Mesenchymal stem cell (in vitro differentiated cells and primary cell): Measurements from ENCODE around the gene MOCOS.
"Not testable (repeated sequence)": the region's sequence is repeated elsewhere in the genome, so short reads cannot be mapped to it uniquely, and the experiment has no call there.

Source experiments
- DNase-seq: peaks from one replicate; pipeline ENCODE4 v3.0.0-alpha.2; 2013
- H2AFZ ChIP-seq: one replicate; pipeline ENCODE4 v1.6.1; 2013; ENCODE audit warnings: low read depth, mild to moderate bottlenecking, control low read depth, inconsistent platforms, low read length, moderate library complexity
- H2AK5ac ChIP-seq: 2 replicates; pipeline ENCODE4 v1.6.1; 2013; ENCODE audit warnings: low read length, moderate library complexity, mild to moderate bottlenecking, inconsistent platforms; ENCODE audit not compliant: severe bottlenecking
- H2BK120ac ChIP-seq: one replicate; pipeline ENCODE4 v1.6.1; 2013; ENCODE audit warnings: low read depth, mild to moderate bottlenecking, inconsistent platforms, low read length, moderate library complexity
- H2BK12ac ChIP-seq, 2 experiments: one replicate each; pipeline ENCODE4 v1.6.1; 2013; ENCODE audit warnings: inconsistent platforms in 2 of 2, low read length in 2 of 2, mild to moderate bottlenecking in 2 of 2, moderate library complexity in 2 of 2, control low read depth in 1 of 2
- H2BK15ac ChIP-seq: one replicate; pipeline ENCODE4 v1.6.1; 2013; ENCODE audit warnings: mild to moderate bottlenecking, low read depth, inconsistent platforms; ENCODE audit not compliant: poor library complexity, severe bottlenecking
- H2BK5ac ChIP-seq: 2 replicates; pipeline ENCODE4 v1.6.1; 2013; ENCODE audit warnings: low read depth, mild to moderate bottlenecking, low read length, control low read depth, inconsistent platforms; ENCODE audit not compliant: poor library complexity, severe bottlenecking
- H3K14ac ChIP-seq, 2 experiments: one replicate each; pipeline ENCODE4 v1.6.1; 2013; ENCODE audit warnings: inconsistent platforms in 2 of 2, low read length in 2 of 2, control low read depth in 1 of 2, mild to moderate bottlenecking in 1 of 2, moderate library complexity in 1 of 2
- H3K18ac ChIP-seq, 2 experiments: one replicate each; pipeline ENCODE4 v1.6.1; 2013; ENCODE audit warnings: inconsistent platforms in 2 of 2, low read length in 2 of 2, control low read depth in 1 of 2, low read depth in 1 of 2, mild to moderate bottlenecking in 1 of 2
- H3K23ac ChIP-seq, 2 experiments: one replicate each; pipeline ENCODE4 v1.6.1; 2013; ENCODE audit warnings: inconsistent platforms in 2 of 2, low read length in 2 of 2, mild to moderate bottlenecking in 2 of 2, moderate library complexity in 2 of 2, control low read depth in 1 of 2
- H3K27ac ChIP-seq: 2 replicates; pipeline ENCODE4 v1.5.1; 2013; ENCODE audit warnings: mild to moderate bottlenecking, moderate library complexity, low read length, control low read depth, inconsistent platforms; ENCODE audit not compliant: poor library complexity, severe bottlenecking
- H3K27me3 ChIP-seq, 2 experiments: 2 replicates each; pipeline versions ENCODE4 v1.6.1 to v1.7.0; 2013; ENCODE audit warnings: low read length in 2 of 2, mild to moderate bottlenecking in 2 of 2, moderate library complexity in 2 of 2, control low read depth in 1 of 2, inconsistent platforms in 1 of 2; ENCODE audit not compliant: control insufficient read depth in 1 of 2, insufficient read depth in 1 of 2
- H3K36me3 ChIP-seq, 2 experiments: 2 replicates each; pipeline versions ENCODE4 v1.6.1 to v1.7.0; 2013; ENCODE audit warnings: low read length in 2 of 2, control low read depth in 1 of 2, inconsistent platforms in 1 of 2, low read depth in 1 of 2, mild to moderate bottlenecking in 1 of 2; ENCODE audit not compliant: insufficient read depth in 2 of 2, control insufficient read depth in 1 of 2
- H3K4ac ChIP-seq, 2 experiments: one replicate each; pipeline ENCODE4 v1.6.1; 2013; ENCODE audit warnings: inconsistent platforms in 2 of 2, low read length in 2 of 2, mild to moderate bottlenecking in 2 of 2, moderate library complexity in 2 of 2, control low read depth in 1 of 2, low read depth in 1 of 2
- H3K4me1 ChIP-seq: 2 replicates; pipeline ENCODE4 v1.6.1; 2013; ENCODE audit warnings: low read depth, low read length, control low read depth; ENCODE audit not compliant: control insufficient read depth, insufficient read depth
- H3K4me2 ChIP-seq: 2 replicates; pipeline ENCODE4 v1.6.1; 2013; ENCODE audit warnings: low read length, mild to moderate bottlenecking, inconsistent platforms; ENCODE audit not compliant: poor library complexity, severe bottlenecking
- H3K4me3 ChIP-seq, 2 experiments: 2 replicates each; pipeline versions ENCODE4 v1.5.1 to v1.7.0; 2013; ENCODE audit warnings: low read length in 2 of 2, mild to moderate bottlenecking in 2 of 2, control low read depth in 1 of 2, low read depth in 1 of 2; ENCODE audit not compliant: insufficient read depth in 1 of 2
- H3K79me1 ChIP-seq: replicated peaks from 2 replicates; pipeline ENCODE4 v1.6.1; 2013; ENCODE audit warnings: mild to moderate bottlenecking, control low read depth, low read length, inconsistent platforms; ENCODE audit not compliant: poor library complexity, severe bottlenecking
- H3K9ac ChIP-seq: 2 replicates; pipeline ENCODE4 v1.7.0; 2013; ENCODE audit warnings: mild to moderate bottlenecking, low read length, moderate library complexity
- H3K9me3 ChIP-seq: 2 replicates; pipeline ENCODE4 v1.7.0; 2013; ENCODE audit warnings: mild to moderate bottlenecking, low read length; ENCODE audit not compliant: control insufficient read depth
- H4K8ac ChIP-seq: one replicate; pipeline ENCODE4 v1.6.1; 2013; ENCODE audit warnings: inconsistent platforms, mild to moderate bottlenecking, low read length, moderate library complexity
- H4K91ac ChIP-seq: one replicate; pipeline ENCODE4 v1.6.1; 2013; ENCODE audit warnings: mild to moderate bottlenecking, low read length, inconsistent platforms
- WGBS: methylation state at CpG from one replicate; pipeline ENCODE4 v1.1.7; 2013; ENCODE audit warnings: mixed read lengths; 5-methylcytosine and 5-hydroxymethylcytosine counted together

Gene MOCOS

DNA sequence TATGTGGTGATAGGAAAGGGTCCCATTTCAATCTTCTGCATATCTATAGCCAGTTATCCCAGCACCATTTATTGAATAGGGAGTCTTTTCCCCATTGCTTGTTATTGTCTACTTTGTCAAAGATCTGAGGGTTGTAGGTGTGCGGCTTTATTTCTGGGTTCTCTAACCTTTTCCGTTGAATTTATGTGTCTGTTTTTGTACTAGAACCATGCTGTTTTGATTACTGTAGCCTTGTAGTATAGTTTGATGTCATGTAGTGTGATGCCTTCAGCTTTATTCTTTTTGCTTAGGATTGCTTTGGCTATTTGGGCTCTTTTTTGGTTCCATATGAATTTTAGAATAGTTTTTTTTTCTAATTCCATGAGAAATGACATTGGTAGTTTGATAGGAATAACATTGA is 20.7 kb downstream of the MOCOS start:
- H3K4me3 ChIP-seq, H3K18ac ChIP-seq, H3K4me1 ChIP-seq, H2BK15ac ChIP-seq, H3K9me3 ChIP-seq, H4K91ac ChIP-seq, H3K9ac ChIP-seq, H3K4me2 ChIP-seq, H3K27me3 ChIP-seq, H2AFZ ChIP-seq, H3K14ac ChIP-seq, H2AK5ac ChIP-seq, DNase-seq, H4K8ac ChIP-seq, H3K27ac ChIP-seq, H3K79me1 ChIP-seq, H3K4ac ChIP-seq, H2BK120ac ChIP-seq, H2BK12ac ChIP-seq, H3K23ac ChIP-seq, H2BK5ac ChIP-seq: not testable (repeated sequence)
- H3K36me3 ChIP-seq: peaks cover 22 to 35% of the 10 kb centered on the region in 2 experiments
- 95% methylated on average over 2 of the region's 2 CpGs for WGBS

- Histone ChIP-seq H3K4ac (no peak overlapping the region), H4K91ac (no peak overlapping the region), H3K27ac (no peak overlapping the region), H2BK15ac (no peak overlapping the region), H4K8ac (no peak overlapping the region), H2AFZ (no peak overlapping the region), H3K4me2 (no peak overlapping the region), H3K9ac (no peak overlapping the region), H3K23ac (no peak overlapping the region), H3K36me3 (peaks cover 27 to 29% of the 10 kb centered on the region in 2 experiments), H2AK5ac (no peak overlapping the region), H2BK12ac (no peak overlapping the region), H2BK5ac (no peak overlapping the region), H3K9me3 (peaks cover 4% of the 10 kb centered on the region), H2BK120ac (no peak overlapping the region), H3K27me3 (no peaks in the 10 kb centered on the region), H3K79me1 (peaks cover 9% of the 10 kb centered on the region), H3K18ac (no peak overlapping the region), H3K4me1 (peaks cover 7% of the 10 kb centered on the region), H3K4me3 (no peak overlapping the region), H3K14ac (no peak overlapping the region)
- WGBS: 87% methylated on average over 6 of the region's 6 CpGs
- DNase-seq: no peak
Observed at GRCh38 chr18:36211612-36212065, 24.3 kb downstream of the MOCOS start.

DNA sequence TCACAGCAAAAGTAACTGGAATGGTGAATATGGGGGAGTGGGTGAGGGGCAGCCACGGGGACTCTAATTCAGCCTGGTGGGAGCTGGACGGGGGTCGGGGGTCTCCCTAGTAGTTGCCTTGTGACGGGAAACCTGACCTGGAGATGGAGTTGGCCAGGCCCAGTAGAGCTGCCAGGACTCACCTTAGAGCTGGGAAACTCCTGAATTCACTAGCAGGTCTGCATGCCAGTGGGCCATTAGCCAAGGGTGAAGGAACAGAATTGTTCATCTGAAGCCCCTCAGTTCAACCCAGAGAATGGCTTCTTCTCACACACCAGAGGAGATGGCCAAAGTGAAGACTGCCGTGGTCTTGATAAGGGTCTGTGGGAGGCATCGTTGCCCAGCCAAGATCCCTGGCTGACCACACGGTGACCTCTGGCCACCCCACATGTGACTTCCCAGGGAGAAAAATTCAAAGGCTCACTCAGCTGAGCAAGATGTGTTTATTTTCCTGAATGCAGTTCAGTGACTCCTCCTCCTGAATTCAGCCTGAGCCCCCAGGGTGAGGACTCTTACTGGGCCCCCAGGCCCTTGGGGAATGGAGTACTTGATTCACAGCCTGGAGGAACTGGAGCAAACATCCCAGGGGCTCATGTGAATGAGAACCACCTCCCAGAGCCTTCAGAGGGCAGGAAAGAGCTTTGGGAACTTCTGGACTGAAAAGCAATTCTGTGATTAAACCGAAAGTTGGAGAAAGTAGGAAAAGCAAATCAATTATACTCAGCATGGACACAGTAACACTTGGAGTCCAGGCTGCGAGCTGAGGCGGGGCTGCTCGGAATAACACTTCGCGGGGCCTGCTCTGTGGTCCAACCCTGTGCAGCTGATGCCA is 25.2 kb downstream of the MOCOS start:
- no peak overlapping the region for H2BK15ac ChIP-seq
- no peak overlapping the region for H4K91ac ChIP-seq
- H3K18ac ChIP-seq: no peak overlapping the region
- peaks cover 24 to 29% of the 10 kb centered on the region in 2 experiments for H3K36me3 ChIP-seq
- peak; percentile 3 for DNase-seq
- peaks cover 7% of the 10 kb centered on the region for H3K79me1 ChIP-seq
- H3K4me3 ChIP-seq: peak overlapping the region in 1 of 2 experiments; percentile 38
- no peak overlapping the region for H3K4ac ChIP-seq
- peaks cover 7% of the 10 kb centered on the region for H3K4me1 ChIP-seq
- H3K27me3 ChIP-seq: no peaks in the 10 kb centered on the region
- H2BK120ac ChIP-seq: no peak overlapping the region
- peak overlapping the region; percentile 25 for H3K4me2 ChIP-seq
- H3K9me3 ChIP-seq: peaks cover 4% of the 10 kb centered on the region
- no peak overlapping the region for H2AK5ac ChIP-seq
- no peak overlapping the region for H2AFZ ChIP-seq
- H4K8ac ChIP-seq: no peak overlapping the region
- H3K27ac ChIP-seq: no peak overlapping the region
- WGBS: 87% methylated on average over 13 of the region's 13 CpGs
- no peak overlapping the region for H3K14ac ChIP-seq
- no peak overlapping the region for H2BK12ac ChIP-seq
- no peak overlapping the region for H2BK5ac ChIP-seq
- H3K9ac ChIP-seq: peak overlapping the region; percentile 59
- H3K23ac ChIP-seq: no peak overlapping the region

- Histone ChIP-seq H3K18ac (no peak overlapping the region), H4K91ac (no peak overlapping the region), H3K4me2 (no peak overlapping the region), H3K4me1 (peaks cover 7% of the 10 kb centered on the region), H3K9ac (no peak overlapping the region), H2BK15ac (no peak overlapping the region), H3K4me3 (no peak overlapping the region), H3K14ac (peak overlapping the region in 1 of 2 experiments; percentile 44), H3K27me3 (no peaks in the 10 kb centered on the region), H2BK120ac (no peak overlapping the region), H3K4ac (no peak overlapping the region), H3K27ac (no peak overlapping the region), H2AFZ (no peak overlapping the region), H3K79me1 (peaks cover 4% of the 10 kb centered on the region), H2AK5ac (no peak overlapping the region), H4K8ac (no peak overlapping the region), H3K36me3 (peaks cover 25 to 35% of the 10 kb centered on the region in 2 experiments), H2BK12ac (no peak overlapping the region), H2BK5ac (no peak overlapping the region), H3K9me3 (no peaks in the 10 kb centered on the region), H3K23ac (no peak overlapping the region)
- 89% methylated on average over 8 of the region's 8 CpGs for WGBS
- no peak for DNase-seq
Observed at GRCh38 chr18:36214811-36215210, 27.5 kb downstream of the MOCOS start.
